ELF-1 (cell line): Measurements from ENCODE around the gene UTP15.

Experiments used
- DNase-seq: peaks from one replicate; pipeline ENCODE4 v3.0.0-alpha.2; 2016; ENCODE audit warnings: low read depth, low spot score

The UTP15 gene, protein sequence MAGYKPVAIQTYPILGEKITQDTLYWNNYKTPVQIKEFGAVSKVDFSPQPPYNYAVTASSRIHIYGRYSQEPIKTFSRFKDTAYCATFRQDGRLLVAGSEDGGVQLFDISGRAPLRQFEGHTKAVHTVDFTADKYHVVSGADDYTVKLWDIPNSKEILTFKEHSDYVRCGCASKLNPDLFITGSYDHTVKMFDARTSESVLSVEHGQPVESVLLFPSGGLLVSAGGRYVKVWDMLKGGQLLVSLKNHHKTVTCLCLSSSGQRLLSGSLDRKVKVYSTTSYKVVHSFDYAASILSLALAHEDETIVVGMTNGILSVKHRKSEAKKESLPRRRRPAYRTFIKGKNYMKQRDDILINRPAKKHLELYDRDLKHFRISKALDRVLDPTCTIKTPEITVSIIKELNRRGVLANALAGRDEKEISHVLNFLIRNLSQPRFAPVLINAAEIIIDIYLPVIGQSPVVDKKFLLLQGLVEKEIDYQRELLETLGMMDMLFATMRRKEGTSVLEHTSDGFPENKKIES

GRCh38 chr5:73565139-73565968 lies at the start of gene UTP15, which contains the start of gene ANKRA2:
TSS of gene UTP15 (plus strand) at chr5:73565743. CDS start at chr5:73567345, 1,602 bp downstream.
TSS of gene ANKRA2 (minus strand) at chr5:73565639. CDS start at chr5:73562881, 2,758 bp downstream.
- DNase-seq, result peak; percentile 98

GRCh38 chr5:73519531-73520283 lies 45.8 kb upstream of the UTP15 start:
- DNase-seq, result peak; percentile 90

GRCh38 chr5:73522989-73523388 lies 42.6 kb upstream of the UTP15 start:
- DNase-seq, result peak; percentile 83

- no peak for DNase-seq
These were observed 41.7 kb upstream of the UTP15 start for GRCh38 chr5:73523861-73524260.

DNA sequence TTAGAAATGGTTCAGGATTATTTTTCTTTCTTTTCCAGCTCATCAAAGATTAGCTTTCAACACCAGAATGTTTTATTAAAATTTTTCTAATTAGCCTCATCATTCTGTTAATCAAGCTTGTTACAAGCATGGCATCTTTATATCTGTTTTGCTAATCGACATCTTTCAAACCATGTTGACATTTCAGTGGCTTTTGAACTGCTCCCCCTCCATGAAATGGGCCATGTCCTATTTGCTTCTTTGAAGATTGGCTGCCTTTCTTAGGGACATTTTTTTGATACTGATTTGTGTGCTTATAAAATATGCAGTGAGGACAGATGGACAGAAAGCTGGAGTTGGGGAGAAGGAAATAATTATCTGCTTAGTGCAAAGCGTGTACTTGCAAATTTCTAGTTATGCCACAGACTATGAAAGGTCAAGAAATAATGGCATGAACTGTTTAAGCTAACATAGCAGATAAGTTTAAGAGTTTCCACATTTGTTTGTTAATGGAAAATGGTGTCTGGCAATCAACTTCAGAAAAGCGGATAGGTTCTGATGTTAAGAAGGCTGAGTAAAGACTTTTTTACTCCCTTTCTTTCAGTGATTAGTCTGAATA lies 39.8 kb upstream of the UTP15 start:
- DNase-seq, result no peak

DNA sequence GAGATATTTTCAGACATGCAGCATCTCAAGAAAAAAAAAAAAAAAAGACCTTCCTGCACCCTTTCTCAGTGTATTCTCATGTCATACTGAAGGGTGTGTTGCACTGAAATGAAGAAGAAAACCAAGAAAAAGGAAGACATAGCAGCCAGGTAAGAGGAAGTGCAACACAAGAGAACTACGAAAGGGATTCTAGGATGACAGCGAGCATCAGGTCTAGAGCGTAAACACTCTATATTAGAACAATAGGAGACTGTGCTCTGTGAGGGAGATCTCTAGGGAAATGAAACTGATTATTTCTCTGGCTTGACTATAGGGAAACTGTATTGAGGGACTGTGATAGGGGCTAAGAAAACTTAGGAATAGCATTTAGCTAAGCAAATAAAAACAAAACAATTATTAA lies 37.3 kb upstream of the UTP15 start:
- no peak for DNase-seq

GRCh38 chr5:73529081-73529480 lies 36.5 kb upstream of the UTP15 start:
- DNase-seq, result no peak

GRCh38 chr5:73531356-73531755 lies 34.2 kb upstream of the UTP15 start:
- DNase-seq, result no peak

DNA sequence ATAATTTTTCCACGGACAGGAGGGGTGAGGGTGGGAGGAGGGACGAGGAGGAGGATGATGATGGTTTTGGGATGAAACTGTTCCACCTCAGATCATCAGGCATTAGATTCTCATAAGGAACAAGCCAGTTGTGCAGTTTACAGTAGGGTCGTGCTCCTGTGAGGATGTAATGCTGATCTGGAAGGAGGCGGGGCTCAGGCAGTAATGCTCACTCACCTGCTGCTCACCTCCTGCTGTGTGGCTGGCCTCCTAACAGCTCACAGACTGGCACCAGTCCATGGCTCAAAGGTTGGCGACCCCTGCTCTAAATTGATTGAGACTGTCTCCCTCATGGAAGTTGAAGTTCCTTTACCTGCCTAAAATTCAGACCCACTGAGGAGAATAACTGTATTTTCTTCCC lies 33.3 kb upstream of the UTP15 start:
- DNase-seq, result no peak

DNA sequence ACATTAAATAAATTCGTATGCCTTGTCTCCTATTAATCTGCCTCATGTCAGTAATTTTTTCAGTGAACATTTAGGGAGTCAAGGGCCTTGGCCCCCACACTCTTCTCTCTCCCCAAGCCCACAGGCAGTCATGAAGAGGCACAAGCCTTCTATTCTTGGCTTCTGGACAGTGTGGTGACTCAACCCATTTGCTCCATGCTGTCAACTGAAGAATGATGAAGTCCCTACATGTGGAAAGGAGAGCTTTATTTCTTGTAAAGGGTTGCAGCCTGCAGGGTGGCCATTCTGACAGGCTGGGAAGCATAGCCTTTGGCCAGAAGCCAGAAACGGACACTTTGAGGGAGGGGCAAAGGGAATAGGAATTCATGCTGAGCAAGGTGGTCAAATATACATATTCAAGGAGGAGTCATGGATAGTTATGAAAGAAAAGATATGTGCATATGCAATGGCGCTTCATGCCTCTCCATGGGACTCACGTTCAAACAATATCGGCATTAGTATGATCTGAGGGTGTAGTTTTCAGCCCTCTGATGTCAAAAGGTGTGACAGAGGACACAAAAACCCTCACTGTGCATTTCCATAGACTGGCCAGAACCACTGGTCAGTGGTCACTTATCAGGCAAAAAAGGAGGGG lies 31.4 kb upstream of the UTP15 start:
- DNase-seq, result no peak

DNA sequence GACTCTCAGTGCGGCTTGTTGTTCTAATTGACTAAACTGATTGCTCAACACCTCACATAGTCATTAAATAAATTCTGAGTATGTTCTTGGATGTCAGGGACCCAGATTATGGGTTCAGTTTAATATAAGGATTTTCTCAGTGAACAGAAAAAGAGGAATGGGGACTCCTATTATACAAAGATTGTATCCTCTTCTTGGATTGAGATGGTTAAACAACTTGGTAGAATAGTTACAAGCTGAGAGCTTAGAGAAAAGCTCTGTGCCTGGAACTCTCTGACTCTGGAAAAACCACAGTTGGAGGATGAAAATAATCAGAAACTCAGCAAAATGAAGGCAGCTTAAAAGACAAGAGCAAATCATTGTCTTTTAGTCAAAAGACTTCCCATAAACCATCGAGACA lies 30.6 kb upstream of the UTP15 start:
- no peak for DNase-seq

DNA sequence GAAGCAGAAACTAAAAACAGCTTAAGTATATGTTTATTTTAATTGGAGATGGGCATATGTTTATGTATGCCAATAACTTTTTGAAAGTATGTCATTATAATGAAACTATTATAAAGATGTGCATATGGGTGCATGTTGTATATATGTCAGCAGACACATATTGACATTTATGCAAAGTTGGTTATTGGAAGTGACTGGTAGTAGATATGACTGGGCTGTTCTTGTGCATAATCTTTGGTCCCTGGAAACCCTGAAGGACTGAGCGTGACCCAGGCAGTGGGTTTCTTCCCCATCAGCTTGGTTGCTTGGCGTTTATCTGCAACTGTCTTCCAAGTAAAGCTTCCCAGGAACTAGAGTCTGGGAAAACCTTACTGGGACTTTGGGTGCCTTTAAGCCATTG lies 25.8 kb upstream of the UTP15 start:
- DNase-seq, result no peak

- no peak for DNase-seq
These were observed 25.4 kb upstream of the UTP15 start for GRCh38 chr5:73540192-73540591.

DNA sequence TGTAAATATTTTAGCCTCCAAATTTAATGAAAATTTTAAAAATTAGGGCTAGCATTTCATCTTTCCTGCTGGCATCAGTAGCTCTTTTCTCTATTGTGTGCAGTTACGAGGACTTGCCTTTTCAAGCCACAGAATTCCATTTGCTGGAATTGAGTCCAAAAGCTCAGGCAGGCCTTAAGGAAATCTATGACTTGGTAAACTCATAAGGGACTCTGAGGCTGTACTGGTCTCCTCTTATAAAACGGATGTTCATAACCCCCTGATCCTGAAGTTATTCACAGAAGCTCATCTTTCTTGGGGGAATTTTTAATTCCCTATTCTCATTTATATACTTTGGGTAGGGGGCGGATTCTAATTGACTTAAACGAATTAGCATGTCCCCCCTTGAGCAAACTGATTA lies 23.5 kb upstream of the UTP15 start:
- no peak for DNase-seq

DNA sequence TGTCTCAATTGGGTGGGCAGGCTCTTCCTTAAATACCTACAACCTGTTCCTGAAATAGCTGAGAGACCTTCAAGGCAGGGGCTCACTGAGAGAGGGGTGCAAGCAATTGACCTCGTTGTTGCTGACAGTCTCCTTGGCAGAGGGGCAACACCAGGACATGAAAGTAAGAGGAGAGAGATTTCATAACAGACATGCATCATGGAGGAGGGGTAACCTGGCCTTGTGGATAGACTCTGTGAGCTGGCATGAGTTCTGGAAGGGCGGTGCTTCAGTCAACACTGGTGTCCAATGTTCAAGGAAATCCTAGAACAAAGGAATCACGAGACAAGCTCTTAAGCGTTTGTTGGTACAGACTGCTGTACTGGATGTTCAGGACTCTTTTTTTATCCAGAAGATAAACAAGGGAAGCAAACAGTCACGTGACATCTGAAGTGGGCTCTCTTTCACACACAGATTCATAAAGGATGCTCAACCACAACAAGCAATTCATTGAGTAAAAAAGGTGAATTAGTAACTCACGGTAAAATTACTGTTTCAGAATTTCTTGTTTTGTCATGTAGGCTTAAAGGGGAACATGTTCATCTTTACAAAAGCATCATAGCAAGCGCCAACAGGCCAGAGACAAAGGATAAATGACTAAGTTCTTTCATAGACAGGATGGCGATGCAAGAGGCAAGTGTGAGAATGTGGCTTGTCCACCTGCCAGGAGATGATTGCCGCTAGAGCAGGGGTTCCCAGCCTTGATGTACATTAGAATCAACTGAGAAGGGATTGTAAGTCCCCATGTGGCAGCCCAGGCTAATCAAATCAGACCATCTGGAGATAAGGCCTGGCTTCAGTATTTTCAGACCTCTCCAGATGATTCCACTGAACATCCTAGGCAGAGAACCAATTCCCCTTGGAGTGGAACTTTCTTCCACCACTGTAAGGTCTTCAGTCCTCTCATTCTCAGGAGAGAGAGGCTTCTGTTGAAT lies 20.8 kb upstream of the UTP15 start:
- no peak for DNase-seq

DNA sequence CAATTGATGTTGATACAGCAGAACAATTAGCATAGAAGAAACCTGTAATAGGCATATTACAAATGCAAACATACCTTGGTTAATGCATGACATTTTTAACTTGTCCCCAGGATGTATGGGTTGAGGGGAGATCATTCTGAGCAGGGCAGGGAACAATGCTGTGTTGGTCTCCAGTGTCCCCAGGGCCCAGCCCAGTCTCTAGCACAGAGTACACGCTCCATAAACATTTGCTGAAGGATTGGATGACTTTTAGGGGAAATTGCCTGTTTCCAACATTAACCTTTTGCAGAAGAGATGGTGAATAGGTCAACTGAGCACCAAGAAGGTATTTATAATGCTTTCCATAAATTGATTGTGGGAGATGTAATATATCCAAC lies 20.2 kb upstream of the UTP15 start:
- no peak for DNase-seq

GRCh38 chr5:73550016-73550415 lies 15.5 kb upstream of the UTP15 start:
- DNase-seq, result no peak

GRCh38 chr5:73552642-73553041 lies 12.9 kb upstream of the UTP15 start:
- DNase-seq, result no peak

DNA sequence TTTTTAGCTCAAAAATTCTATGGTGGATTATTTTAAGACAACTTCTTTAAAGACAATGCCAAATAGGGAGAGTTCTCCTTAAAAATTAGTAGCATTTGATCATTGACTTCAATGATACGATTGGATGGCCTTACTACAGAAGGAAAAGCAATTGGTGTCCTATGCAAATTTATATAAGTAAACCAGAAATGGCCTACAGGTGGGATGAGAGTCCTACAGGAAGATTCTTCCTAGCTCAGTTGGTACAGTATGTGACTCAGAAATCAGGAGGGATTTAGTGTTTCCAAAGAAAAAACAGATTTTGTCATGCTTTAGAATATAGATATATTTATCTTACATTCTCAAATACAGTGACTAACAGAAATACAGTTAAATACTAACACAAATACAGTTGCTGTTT lies 6.6 kb upstream of the UTP15 start:
- no peak for DNase-seq

- no peak for DNase-seq
These were observed 1.5 kb upstream of the UTP15 start for GRCh38 chr5:73564018-73564417.
